Kidney epithelial cell (primary cell): Measurements from ENCODE around the gene SLC25A12. TPM values are rescaled to one million over a fixed set of nuclear protein-coding genes. Genes with fewer than 3 reads are reported as not detected.

Source experiments
- DNase-seq: peaks from one replicate; pipeline ENCODE4 v3.0.0-alpha.2; 2010; ENCODE audit warnings: low read depth
- H3K27me3 ChIP-seq: 2 replicates; pipeline ENCODE4 v1.6.0; 2011; ENCODE audit warnings: low read length; ENCODE audit not compliant: control insufficient read depth, insufficient read depth
- H3K36me3 ChIP-seq: 2 replicates; pipeline ENCODE4 v1.5.1; 2011; ENCODE audit warnings: low read length; ENCODE audit not compliant: control insufficient read depth, insufficient read depth
- H3K4me3 ChIP-seq: 2 replicates; pipeline ENCODE4 v1.5.1; 2011; ENCODE audit warnings: low read depth, mild to moderate bottlenecking, control low read depth, low read length
- CTCF ChIP-seq: IDR thresholded peaks from 2 replicates; pipeline ENCODE4 v1.5.1; 2011; ENCODE audit warnings: mild to moderate bottlenecking, moderate library complexity, low read length, control low read depth, inconsistent platforms; ENCODE audit not compliant: insufficient read depth, poor library complexity, severe bottlenecking
- total RNA-seq: library from RNA; depleted of rRNA; stranded (reverse); fragments of >200 nt; gene quantifications from 2 replicates; pipeline ENCODE4 v1.2.3, GENCODE V29; 2015

SLC25A12 gene
- 9.1 and 12.7 TPM in 2 replicates for total RNA-seq

- Histone ChIP-seq H3K27me3 (no peaks in the 10 kb centered on the region), H3K36me3 (no peaks in the 10 kb centered on the region), H3K4me3 (peak within 1 kb of the TSS; percentile 73)
- TF ChIP-seq CTCF = no peak
- peak; percentile 26 for DNase-seq
Measured at GRCh38 chr2:171893824-171894611, at the start of gene SLC25A12. SLC25A12 (minus strand) TSS chr2:171894244; CDS start chr2:171894214, 30 bp downstream.

- no peaks in the 10 kb centered on the region for H3K36me3 ChIP-seq
- H3K27me3 ChIP-seq = no peaks in the 10 kb centered on the region
- TF ChIP-seq CTCF = no peak
- no peak for DNase-seq
- H3K4me3 ChIP-seq = no peak overlapping the region
Measured at GRCh38 chr2:171941316-171941699, 47.3 kb upstream of the SLC25A12 start.

- no peak for TF ChIP-seq CTCF
- H3K27me3 ChIP-seq = no peaks in the 10 kb centered on the region
- no peak overlapping the region for H3K4me3 ChIP-seq
- H3K36me3 ChIP-seq = no peaks in the 10 kb centered on the region
- no peak for DNase-seq
Measured at GRCh38 chr2:171939743-171940071, 45.7 kb upstream of the SLC25A12 start.

- Histone ChIP-seq H3K27me3 (no peaks in the 10 kb centered on the region), H3K4me3 (no peak overlapping the region), H3K36me3 (no peaks in the 10 kb centered on the region)
- DNase-seq = no peak
- TF ChIP-seq CTCF = no peak
Measured at GRCh38 chr2:171939058-171939742, 45.2 kb upstream of the SLC25A12 start.

- H3K36me3 ChIP-seq = no peaks in the 10 kb centered on the region
- DNase-seq = no peak
- no peaks in the 10 kb centered on the region for H3K27me3 ChIP-seq
- no peak overlapping the region for H3K4me3 ChIP-seq
- TF ChIP-seq CTCF = no peak
Measured at GRCh38 chr2:171930385-171930784, 36.3 kb upstream of the SLC25A12 start.
